Inferior parietal cortex (tissue), 1 donor: ENCODE measurements around the gene ANKRD62.

Experiments used
- DNase-seq: peaks from one replicate; pipeline ENCODE4 v3.0.0-alpha.2; 2016; ENCODE audit errors: extremely low spot score

The ANKRD62 gene

DNA sequence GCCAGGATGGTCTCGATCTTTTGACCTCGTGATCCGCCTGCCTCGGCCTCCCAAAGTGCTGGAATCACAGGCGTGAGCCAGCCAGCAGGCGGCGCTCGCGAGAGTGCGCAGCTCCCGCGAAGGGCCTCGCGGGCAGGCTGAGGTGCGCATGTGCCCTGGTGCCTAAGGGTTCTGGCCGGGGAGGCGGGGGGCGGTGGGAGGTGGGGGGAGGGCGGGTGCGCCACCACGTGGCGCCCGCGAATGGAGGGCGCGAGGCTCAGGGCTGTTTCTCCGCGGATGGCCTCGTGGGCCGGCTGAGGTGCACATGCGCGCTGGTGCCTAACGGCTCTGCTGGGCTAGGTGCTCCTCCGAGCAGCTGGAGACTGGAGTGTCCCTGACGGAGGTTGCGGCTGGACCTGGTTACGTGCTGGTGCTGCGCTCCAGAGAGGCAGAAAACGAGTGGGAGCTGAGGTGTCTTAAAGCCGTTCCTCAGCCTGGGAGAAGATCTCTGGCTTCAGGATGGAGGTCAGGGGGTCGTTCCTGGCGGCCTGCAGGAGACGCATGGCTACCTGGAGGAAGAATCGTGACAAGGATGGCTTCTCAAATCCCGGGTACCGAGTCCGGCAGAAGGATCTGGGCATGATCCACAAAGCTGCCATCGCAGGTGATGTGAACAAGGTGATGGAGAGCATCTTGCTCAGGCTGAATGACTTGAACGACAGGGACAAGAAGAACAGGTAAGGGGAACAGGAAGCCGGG lies at the start of gene ANKRD62:
Gene ANKRD62 (plus strand): TSS at position 324 of the 738 bp plus-strand sequence. CDS start 175 bp downstream, at position 499.
- DNase-seq: no peak

- no peak for DNase-seq
Observed at GRCh38 chr18:12044591-12044990, 49.1 kb upstream of the ANKRD62 start.

GRCh38 chr18:12046046-12046750 lies 47.4 kb upstream of the ANKRD62 start:
- no peak for DNase-seq

DNA sequence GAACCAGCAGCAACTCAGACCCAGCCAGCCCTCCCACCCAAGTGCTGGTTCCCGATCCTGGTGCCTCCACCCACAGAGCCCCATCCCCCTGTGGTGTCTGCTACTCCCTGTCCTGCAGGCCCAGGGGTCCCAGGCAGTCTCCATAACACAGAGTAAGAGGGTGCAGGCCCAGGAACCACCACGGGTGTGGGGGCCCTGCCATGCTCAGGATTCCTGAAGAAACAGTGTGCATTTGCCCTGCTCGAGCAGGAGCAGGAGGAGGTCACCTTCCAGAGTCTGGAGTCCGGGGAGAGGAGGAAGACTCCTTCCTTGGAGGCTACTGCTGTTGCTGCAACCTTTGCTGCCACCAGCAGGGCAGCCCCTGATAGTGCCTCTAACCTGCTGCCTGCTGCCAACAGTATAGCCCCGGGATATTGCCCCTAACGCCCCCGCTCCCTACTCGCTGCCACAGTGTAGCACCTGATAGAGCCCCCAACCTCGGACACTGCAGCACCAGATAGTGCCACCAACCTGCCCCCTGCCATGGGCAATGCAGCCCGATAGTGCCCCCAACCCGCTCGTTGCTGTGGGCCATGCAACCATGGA lies 46.8 kb upstream of the ANKRD62 start:
- DNase-seq: no peak

GRCh38 chr18:12048010-12048826 lies 45.4 kb upstream of the ANKRD62 start:
- no peak for DNase-seq

- no peak for DNase-seq
Observed at GRCh38 chr18:12048827-12049175, 44.8 kb upstream of the ANKRD62 start.

GRCh38 chr18:12049978-12050811 lies 43.4 kb upstream of the ANKRD62 start:
- no peak for DNase-seq

GRCh38 chr18:12052866-12053265 lies 40.8 kb upstream of the ANKRD62 start:
- no peak for DNase-seq

DNA sequence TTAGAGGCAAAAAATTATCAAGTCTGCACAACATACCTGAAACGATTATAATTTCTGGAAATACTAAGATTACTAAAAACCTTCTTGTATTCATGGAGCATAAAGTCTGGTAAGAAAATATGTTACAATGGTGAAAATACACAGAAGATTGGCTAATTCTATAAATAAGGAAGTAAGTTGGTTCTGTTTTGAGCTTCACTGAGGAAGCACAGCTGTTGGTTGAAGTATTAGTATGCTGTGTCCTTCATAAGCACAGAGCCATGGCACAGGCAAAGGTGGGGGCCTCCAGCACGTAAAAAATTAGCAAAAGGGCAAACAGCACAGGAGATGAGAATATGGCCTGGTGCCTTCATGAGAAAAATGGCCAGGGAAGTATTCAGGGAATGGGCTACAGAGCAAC lies 40.4 kb upstream of the ANKRD62 start:
- no peak for DNase-seq

- no peak for DNase-seq
Observed at GRCh38 chr18:12056034-12056883, 37.4 kb upstream of the ANKRD62 start.

GRCh38 chr18:12056884-12057402 lies 36.7 kb upstream of the ANKRD62 start:
- DNase-seq: no peak

GRCh38 chr18:12057419-12058039 lies 36.1 kb upstream of the ANKRD62 start:
- DNase-seq: no peak

GRCh38 chr18:12059334-12060181 lies 34.1 kb upstream of the ANKRD62 start:
- no peak for DNase-seq

- no peak for DNase-seq
Observed at GRCh38 chr18:12060182-12060870, 33.3 kb upstream of the ANKRD62 start.

GRCh38 chr18:12061685-12062084 lies 32.0 kb upstream of the ANKRD62 start:
- DNase-seq: no peak

GRCh38 chr18:12062974-12063373 lies 30.7 kb upstream of the ANKRD62 start:
- DNase-seq: no peak

DNA sequence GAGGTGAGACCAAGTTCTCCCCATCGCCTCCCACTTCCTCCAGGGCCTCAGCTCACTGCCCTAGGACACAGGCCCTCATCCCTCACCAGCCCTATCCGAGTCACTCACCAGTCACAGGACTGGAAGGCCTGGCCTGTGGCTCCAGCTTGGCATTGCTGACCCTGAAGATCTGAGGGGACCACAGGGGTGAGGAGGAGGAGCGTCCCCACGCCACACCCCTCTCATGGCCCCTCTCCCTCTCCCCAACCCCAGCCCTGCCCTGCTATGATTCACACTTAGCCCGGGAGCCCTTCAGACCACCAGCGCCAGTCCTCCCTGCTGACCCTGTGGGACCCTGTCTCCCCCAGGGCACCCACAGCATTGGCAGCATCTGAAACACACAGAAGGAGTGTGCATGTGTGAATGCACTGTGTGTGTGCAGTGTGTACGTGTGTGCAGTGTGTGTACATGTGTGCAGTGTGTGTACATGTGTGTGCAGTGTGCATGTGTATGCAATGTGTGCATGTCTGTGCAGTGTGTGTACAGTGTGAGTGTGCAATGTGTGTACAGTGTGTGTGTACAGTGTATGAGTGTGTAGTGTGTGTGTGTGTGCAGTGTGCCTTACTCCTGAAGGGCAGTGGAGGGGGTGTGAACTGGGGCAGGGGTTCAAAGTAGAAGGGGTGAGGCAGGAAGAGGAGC lies 29.4 kb upstream of the ANKRD62 start:
- no peak for DNase-seq
